A673 (cell line): ENCODE data around the gene SIK3. TPM values are rescaled to one million over a fixed set of nuclear protein-coding genes. Genes with fewer than 3 reads are reported as not detected.

Experiments
- BruUV-seq: library from RNA; stranded (reverse); fragments of 400-500 nt; replicated peaks from 2 replicates; lab custom pipeline; 2021; lab: Mats Ljungman, UMichigan
- CTCF ChIA-PET: fragments of 300-600 bp; sonication (Branson Sonifier 250); formaldehyde crosslinking; loops from one replicate; lab custom pipeline; 2022; ENCODE audit warnings: antibody characterized with exemption; lab: Charles Lee
- POLR2A ChIA-PET: fragments of 300-600 bp; sonication (Branson Sonifier 250); formaldehyde crosslinking; loops from one replicate; lab custom pipeline; 2022; ENCODE audit warnings: antibody characterized with exemption; ENCODE audit not compliant: low non-redundant PET; lab: Charles Lee
- DNase-seq: peaks from one replicate; pipeline ENCODE4 v3.0.0-alpha.2; 2015; ENCODE audit warnings: low spot score
- H3K27ac ChIP-seq: fragments of 200-600 bp; sonication (generic); 2 replicates; pipeline ENCODE4 v1.5.1; 2016; ENCODE audit warnings: mixed run types, low read depth, mild to moderate bottlenecking, mixed read lengths, antibody characterized with exemption, low read length; ENCODE audit not compliant: poor library complexity, severe bottlenecking
- H3K27me3 ChIP-seq: fragments of 200-600 bp; sonication (generic); replicated peaks from 2 replicates; pipeline ENCODE4 v1.6.1; 2017; ENCODE audit warnings: mixed run types, low read depth, mild to moderate bottlenecking, mixed read lengths, antibody characterized with exemption, low read length; ENCODE audit not compliant: insufficient read depth, poor library complexity
- H3K36me3 ChIP-seq: fragments of 200-600 bp; sonication (generic); 2 replicates; pipeline ENCODE4 v1.6.1; 2016; ENCODE audit warnings: mixed run types, mild to moderate bottlenecking, mixed read lengths, antibody characterized with exemption, low read length; ENCODE audit not compliant: insufficient read depth, poor library complexity, severe bottlenecking
- H3K4me1 ChIP-seq: fragments of 200-600 bp; sonication (generic); 2 replicates; pipeline ENCODE4 v1.6.1; 2017; ENCODE audit warnings: mixed run types, mild to moderate bottlenecking, mixed read lengths, antibody characterized with exemption, low read length; ENCODE audit not compliant: insufficient read depth, poor library complexity, severe bottlenecking
- H3K4me3 ChIP-seq: fragments of 200-600 bp; sonication (generic); 2 replicates; pipeline ENCODE4 v1.5.1; 2016; ENCODE audit warnings: low read depth, mixed run types, mild to moderate bottlenecking, mixed read lengths, low read length; ENCODE audit not compliant: poor library complexity, severe bottlenecking
- H3K9me3 ChIP-seq: fragments of 200-600 bp; sonication (generic); 2 replicates; pipeline ENCODE4 v1.6.1; 2016; ENCODE audit warnings: mixed run types, low read depth, mild to moderate bottlenecking, mixed read lengths, antibody characterized with exemption, low read length; ENCODE audit not compliant: poor library complexity, severe bottlenecking
- CTCF ChIP-seq: fragments of 300-800, 200-600 bp; sonication (generic); conservative IDR thresholded peaks from 2 replicates; pipeline ENCODE4 v1.5.1; 2017; ENCODE audit warnings: low read depth, mild to moderate bottlenecking, antibody characterized with exemption, low read length, moderate library complexity, mixed read lengths
- EZH2 ChIP-seq: fragments of 200-600 bp; sonication (generic); IDR thresholded peaks from 2 replicates; pipeline ENCODE4 v1.6.1; 2017; ENCODE audit warnings: borderline replicate concordance, low read depth, mild to moderate bottlenecking, mixed read lengths, antibody characterized with exemption, low read length; ENCODE audit not compliant: poor library complexity, severe bottlenecking
- intact Hi-C: fragments of 100-400 bp; cut with micrococcal nuclease; formaldehyde crosslinking; loops from one replicate; pipeline ENCODE4 v1.10.0; 2022; ENCODE audit not compliant: unreplicated experiment
- total RNA-seq: library from RNA; stranded (reverse); gene quantifications from 2 replicates; pipeline ENCODE4 v1.2.3, GENCODE V29; 2021

Gene SIK3
- total RNA-seq, 1 experiment from 2014 or later, result 81.7 TPM

- ChIA-PET POLR2A (no interaction called here), CTCF (no interaction called here)
Observed at GRCh38 chr11:116825854-116826750, 272.1 kb downstream of the SIK3 start.

GRCh38 chr11:116825434-116825833 lies 272.8 kb downstream of the SIK3 start:
- CTCF ChIA-PET, result no interaction called here

More at GRCh38 chr11:116825854-116826750, 272.1 kb downstream of the SIK3 start:
- Histone ChIP-seq H3K4me3 (no peak overlapping the region), H3K27me3 (no peaks in the 10 kb centered on the region), H3K36me3 (no peaks in the 10 kb centered on the region), H3K9me3 (no peaks in the 10 kb centered on the region), H3K27ac (no peak overlapping the region), H3K4me1 (peaks cover 6% of the 10 kb centered on the region)
- BruUV-seq, result no TSS peak
- TF ChIP-seq EZH2 (no peak), CTCF (no peak)
- DNase-seq, result no peak
- intact Hi-C loops, result no loop called here

More at GRCh38 chr11:116825434-116825833, 272.8 kb downstream of the SIK3 start:
- TF ChIP-seq EZH2 (no peak), CTCF (no peak)
- H3K4me1 ChIP-seq, result peaks cover 6% of the 10 kb centered on the region
- DNase-seq, result no peak
- no TSS peak for BruUV-seq
- H3K9me3 ChIP-seq, result no peaks in the 10 kb centered on the region
- no peak overlapping the region for H3K27ac ChIP-seq
- no peaks in the 10 kb centered on the region for H3K27me3 ChIP-seq
- intact Hi-C loops, result no loop called here
- H3K4me3 ChIP-seq, result no peak overlapping the region
- POLR2A ChIA-PET, result no interaction called here
- no peaks in the 10 kb centered on the region for H3K36me3 ChIP-seq
